TTC549 (cell line): ENCODE results near the gene APBA1.

Source experiments
- FAIRE-seq: peaks from 2 replicates; lab custom pipeline; 2012; peaks lifted over from hg19 to GRCh38; lab: Jason Lieb, UNC

Gene APBA1

DNA sequence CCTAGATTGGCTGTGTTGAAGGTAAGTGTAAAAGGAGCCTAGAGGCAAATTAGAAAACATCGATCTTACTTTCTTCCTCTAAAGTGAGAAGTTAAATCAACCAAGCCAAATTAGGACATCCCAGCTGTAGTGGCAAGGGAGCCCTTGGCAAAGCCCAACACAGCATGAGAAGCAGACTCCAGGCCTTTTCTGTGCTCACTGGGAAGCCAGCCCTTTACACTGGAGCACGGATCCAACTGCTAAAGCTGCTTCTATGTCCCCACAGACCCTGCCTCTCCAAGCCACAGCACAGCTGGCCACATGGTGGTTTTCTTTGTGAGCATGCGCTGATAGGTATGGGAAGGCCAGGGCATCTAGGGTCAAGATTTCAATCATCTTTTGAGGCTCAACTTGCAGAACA is 94.1 kb downstream of the APBA1 start:
- no peak for FAIRE-seq

DNA sequence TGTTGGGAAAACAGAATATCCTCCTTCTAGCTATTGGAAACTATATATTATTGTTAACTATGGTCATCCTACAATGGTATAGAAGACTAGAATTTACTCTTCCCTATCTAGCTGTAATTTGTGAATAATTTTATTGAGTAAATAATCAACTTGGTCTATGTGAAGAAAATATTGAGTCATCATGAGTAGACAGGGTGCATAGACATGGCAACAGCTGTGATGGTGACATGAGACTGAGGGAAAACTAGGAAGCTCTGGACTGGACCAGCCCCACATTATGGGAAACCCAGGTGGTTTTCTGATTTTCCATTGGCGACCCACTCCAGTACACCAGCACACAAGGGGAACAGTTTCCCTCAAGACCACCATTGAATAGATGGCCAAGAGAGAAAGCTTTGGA is 95.0 kb downstream of the APBA1 start:
- no peak for FAIRE-seq

DNA sequence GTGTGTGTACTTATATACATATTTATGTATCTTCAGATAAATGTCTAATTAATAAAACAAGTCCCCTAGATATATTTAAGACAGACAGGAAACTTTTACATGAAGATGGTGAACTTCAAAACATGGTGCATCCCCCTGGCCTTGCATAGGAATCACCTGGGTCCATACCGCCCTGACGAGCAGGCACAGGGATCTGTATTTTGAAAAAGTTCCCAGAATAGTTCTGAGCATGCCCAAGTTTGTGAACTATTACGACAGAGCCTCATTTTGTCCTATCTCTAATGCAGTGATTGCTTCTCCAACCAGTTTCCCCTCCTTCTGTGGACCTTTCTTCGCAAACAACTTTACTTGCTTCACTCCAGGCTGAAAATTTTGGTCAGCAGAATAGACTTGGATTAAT is 98.1 kb downstream of the APBA1 start:
- no peak for FAIRE-seq

DNA sequence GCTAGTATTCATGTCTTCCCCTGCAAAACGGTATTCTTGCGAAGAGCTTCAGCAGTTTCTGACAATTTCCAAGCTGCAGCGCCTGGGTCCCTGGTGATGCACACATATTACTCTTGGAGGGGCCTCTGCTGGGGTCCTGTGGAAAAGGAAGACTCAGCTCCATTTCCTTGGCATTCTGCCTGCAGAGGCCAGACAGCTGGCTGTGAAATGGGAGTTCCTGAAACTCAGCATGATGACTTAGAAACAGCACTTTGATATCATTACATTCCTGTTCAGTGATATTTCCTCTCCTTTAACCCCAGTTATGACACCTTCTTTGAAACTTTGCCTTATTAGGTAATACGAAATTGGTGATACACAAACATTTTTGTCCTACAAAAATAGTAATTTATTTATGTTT is 98.5 kb downstream of the APBA1 start:
- FAIRE-seq = no peak

DNA sequence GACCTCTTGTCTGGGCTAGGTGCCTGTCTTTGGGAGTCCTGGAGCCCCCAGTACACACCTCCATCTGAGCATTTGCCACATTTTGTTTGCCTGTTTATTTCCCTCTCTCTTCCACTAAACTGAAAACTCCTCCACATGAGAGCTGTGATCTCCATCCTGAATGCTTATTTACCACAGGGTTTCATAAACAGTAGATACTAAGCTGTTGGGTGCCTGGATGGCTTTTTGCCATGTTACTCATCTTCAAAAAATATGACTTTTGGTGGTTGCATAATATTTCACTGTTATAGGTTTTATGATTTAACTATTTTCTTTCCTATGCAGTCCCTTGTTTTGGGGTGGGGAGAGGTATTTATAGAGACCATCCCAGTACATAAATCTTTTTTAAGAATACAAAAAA is 99.6 kb downstream of the APBA1 start:
- no peak for FAIRE-seq

DNA sequence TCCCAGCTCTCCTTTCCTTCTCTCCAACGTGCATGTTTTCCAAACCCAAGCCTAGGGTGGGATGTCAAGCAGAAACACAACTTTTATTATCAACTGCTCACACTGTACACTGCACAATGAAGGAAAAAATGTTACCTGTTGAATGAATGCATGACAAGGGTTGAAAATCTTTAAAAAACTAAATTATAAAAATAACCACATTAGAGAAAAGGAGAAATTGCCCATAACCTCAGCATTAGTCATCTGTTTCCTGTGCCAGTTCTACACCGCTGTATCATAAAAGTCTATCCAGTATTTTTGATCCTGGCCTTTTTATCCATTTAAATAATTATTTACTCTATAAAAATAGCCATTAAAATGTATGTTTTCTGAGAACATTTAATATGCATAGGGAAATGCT is 101.1 kb downstream of the APBA1 start:
- no peak for FAIRE-seq

DNA sequence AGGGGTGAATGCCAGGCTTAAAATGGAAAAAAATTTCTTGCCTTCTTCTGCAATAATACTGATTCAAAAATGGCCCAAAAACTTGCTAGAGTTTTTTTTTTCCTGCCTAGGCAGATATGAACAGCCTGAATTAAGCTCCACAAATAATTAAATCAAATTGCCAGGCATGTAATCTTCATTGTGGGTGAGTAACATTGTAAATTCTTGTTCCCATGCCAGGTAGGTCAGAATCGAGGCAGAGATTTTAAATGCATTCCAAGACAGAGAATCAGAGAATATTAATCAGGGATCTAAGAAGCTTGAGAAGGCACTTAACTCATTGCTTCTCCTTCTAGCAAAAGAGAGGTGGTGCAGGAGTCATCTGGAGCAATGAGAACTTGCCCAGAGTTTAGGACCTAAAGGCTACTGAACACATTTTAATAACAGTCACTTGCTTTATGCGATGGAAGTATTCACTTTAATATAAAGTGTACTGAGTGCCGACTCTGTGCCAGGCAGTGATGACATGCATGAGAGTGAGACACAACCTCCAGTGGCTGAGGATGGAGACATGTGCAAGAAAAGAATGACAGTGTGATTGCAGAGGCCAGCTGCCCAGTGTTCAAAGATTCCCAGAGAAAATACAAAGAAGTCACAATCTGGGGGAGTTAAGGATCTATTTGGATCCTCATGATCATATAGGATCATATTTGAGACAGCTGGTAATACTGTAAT is 102.3 kb downstream of the APBA1 start:
- no peak for FAIRE-seq

DNA sequence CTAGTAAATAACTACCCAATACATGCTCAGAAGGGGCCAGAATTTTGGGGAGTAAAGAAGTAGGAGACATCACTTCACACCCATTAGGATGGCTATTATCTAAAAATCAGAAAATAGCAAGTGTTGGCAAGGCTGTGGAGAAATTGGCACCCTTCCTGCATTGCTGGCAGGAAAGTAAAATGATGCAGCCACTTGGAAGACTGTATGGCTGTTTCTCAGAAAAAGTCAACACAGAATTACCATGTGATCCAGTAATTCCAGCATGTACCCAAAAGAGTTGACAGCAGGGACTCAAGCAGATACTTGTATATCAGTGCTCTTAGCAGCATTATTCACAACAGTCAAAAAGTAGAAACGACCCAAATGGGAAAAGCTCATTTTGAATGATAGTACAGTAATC is 107.6 kb downstream of the APBA1 start:
- no peak for FAIRE-seq

DNA sequence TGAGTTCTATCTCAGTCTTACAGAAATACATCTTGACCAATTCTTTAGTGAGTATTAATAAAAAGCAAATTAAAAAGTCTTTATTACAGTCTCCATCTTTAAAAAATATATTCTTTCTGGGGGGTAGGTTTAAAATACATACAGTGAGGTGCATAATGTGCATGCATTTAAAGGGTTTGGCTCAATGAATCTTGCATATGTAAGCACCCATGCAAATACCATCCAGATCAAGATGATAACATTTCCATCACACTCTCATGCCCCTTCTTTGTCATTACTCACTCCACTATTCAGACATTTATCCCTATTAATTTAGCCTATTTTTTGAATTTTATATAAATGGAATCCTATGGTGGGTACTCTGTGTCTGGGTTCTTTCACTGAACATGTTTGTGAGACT is 113.0 kb downstream of the APBA1 start:
- FAIRE-seq = no peak

DNA sequence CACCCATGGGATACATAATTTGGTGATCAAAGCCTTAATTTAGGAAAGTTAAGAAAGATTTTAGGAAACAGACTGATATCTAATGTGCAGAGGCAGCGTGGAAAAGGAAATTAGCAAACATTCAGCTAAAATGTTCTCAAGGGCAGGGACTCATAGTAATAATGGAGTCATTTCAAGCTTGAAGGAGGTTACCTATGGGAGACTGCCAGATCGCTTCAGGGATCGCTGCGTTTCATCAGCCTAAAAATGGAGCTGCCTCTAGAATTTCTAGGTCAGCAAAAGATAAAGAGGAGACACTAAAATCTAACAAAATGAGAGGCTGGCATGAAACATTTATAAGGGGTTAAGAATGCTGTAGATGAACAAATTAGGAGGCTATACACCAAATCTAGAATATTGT is 115.5 kb downstream of the APBA1 start:
- no peak for FAIRE-seq

DNA sequence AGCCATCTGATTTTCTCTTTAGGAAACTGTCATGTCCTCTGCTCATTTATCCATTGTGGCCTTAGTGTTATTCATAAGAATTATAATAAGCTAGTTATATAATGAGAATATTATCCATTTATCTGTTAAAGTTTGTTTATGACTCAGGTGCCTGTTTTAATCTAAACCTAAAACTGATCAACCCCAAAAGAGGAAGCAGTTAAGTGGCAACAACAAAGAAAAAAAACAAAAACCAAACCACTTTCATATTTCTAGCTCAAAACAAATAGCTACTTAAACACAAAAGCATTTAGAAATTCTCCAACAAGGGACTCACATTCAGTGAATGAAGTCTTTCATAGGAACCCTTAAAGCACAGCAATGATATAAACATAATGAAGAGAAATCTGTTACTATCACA is 116.4 kb downstream of the APBA1 start:
- FAIRE-seq = no peak

DNA sequence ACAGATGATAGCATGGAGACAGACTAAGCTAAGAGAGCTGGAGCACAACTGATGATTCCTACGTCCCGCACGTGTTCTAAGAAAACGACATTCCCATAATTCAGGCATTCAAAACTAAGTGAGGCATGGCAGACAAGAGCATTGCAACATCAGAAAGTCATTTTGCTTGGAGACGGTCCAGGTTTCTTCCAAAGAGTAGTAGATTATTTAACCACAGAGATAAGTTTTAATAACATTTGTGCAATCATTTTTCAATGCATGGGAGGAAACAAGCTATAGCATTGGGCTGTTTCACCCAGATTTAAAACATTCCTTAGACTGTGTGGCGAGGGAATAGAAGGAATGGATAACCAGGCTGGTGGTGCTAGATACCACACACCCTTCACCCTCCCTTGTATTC is 117.2 kb downstream of the APBA1 start:
- FAIRE-seq = no peak

DNA sequence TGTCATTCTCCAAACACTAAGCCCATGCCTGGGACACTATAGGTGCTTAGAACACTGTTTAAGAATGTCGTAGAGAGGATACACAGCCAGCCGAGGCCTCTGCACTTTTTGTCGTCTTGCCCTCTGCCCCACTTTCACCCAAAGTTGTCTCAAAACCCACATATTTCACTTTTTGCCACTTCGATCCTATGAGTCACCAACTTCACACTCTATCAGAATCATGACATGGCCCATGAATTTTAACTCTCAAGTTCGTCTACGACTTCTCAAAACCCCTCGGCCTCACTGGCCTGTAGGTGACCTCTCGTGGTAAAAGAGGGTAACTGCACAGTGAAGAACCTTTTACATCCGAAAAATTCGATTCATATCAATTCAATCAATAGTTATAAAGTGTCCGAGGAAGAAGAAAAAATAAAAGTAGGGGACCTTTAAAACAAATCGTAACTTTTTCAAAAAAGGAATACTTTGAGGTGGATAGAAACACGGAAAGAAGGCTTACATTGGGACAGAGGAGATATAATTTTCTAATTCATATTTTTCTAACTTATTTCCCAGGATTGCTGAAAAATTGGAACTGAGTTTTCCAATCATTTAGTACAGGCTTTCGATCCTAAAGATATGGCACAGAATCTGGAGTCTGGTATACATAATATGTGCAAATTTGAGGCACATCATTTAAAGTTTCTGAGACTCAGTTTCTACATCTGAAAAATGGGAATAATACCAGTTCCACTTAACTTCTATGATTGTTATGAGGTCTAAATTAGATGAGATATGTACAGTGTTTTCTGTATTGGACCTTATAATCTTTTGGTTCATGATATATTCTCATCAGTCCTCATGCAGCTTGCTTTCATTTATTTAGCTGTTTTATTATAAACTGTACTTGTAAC is 122.6 kb downstream of the APBA1 start:
- peak; percentile 49 for FAIRE-seq

DNA sequence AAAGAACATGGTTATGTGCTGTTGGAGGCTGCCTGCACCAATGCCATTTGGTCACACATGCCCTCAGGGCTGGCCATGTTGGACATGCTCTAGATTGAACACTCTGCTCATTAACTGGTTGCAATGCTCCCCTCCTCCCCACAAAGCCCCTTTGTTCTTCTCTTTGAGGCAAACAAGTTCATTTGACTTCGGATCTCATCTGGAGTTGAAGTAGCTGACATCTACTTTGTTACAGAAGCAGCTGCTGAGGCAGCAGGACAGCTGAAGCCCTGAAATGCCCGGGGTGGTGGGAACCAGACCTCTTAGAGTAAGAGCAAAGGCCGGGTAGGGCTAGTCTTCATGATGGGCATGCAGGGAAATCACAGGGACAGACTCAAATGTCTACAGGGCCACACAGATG is 123.5 kb downstream of the APBA1 start:
- no peak for FAIRE-seq

DNA sequence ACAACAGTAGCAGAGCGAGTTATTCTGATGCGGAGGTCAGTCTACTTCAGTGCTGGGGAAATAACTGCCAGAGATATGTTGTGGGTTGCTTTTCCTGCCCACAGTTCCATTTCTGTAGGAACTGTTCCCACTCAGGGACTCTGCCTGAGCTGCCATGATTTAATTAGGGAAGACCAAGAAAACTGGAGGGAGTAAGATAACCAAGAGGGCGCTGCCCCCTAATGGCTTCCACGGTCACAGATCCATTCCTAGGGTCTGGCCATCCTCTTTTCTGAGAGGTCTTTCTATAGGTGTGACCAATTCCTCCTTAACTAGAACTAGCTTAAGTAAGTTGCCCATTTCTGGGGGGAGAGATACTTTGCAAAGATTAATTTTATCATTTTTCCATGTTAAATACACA is 125.9 kb downstream of the APBA1 start:
- no peak for FAIRE-seq

DNA sequence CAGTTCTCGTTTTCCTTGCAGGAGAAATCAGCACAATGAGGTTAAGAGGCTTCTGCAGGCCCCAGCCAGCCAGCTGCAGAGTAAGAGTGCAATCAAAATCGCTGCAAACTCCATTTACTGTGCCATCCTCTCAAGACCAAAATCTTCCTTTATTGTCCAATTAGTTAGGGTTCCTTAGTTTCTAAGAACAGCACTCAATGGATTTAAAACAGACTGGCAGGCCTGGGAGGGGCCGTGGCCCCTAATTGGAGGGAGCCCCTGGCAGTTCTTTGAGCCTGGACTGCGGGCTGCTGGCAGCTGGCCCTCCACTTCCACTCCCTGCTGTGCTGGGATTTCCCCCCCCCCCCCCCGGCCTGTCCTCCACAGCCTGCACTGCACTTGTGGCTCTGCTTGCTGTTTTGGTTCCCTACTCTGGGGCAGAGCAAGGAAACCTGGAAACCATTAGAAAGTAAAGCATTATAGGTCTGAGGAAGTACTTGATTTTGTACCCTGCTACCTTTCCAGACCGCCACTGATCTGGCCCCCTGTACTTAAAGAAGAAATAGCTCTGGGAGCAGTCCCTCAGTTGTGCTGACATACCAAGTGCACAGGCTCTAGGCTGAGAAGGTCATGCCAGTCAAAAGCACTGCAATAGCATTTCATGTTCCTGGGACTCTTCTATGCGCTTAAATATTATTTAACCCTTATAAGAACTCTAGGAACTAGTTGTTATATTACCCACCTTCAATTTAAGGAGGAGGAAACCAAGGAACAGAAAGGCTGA is 129.0 kb downstream of the APBA1 start:
- FAIRE-seq = no peak

DNA sequence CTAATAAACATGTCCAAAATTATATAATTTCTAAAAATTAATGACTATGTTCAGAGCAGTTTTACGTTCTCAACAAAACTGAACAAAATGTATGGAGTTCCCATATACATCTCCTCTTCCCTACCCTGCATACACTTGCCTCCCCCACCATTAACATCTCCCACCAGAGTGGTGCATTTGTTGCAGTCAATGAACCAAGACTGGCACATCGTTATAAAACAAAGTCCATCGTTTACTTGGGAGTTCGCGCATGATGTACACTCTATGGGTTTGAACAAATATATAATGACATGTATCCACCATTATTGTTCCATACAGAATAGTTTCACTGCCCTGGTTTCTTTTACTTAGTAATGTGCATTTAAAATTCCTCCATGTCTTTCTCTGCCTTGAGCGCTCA is 130.1 kb downstream of the APBA1 start:
- FAIRE-seq = no peak

DNA sequence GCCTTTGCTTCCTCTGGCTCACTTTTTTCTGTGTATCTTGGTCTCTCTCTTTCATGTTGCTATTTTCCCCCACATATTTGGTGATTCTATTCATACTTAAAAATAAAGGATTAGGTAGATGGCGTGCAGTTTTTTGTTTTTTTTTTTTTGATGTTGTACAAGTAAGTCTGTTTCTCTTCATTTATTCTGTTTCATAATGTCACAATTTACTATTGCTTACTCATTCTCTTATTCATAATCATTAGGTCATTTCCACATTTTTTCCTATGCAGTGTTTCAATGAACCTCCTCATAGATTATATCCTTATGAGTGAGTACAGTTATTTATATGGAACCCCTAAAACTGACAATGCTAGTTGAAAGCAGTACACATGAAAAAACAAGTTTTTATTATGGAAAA is 136.3 kb downstream of the APBA1 start:
- FAIRE-seq = no peak

DNA sequence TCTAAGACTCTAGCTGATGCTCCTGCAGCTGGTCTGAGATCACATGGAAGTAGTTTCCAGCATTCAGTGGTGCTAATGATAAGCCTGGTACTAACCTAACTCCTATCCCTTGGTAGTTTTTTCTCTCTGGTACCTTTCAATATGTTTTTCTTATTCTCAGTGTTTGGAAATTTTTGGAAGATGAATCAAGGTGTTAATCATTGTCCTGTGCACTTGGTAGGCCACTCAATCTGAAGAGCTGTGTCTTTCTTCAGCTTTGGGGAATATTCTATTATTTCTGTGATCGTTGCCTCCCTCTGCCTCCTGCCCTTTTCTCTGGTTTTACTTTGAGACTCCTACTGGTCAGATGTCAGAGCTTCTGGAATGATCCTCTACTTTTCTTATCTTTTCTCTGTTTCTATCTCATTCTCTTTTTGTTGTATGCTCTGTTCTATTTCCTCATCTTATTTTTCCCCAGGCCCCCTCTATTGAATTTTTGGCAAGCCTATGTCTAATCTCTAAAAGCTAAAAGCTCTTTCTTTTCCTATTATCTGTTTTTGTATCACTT is 136.8 kb downstream of the APBA1 start:
- no peak for FAIRE-seq

DNA sequence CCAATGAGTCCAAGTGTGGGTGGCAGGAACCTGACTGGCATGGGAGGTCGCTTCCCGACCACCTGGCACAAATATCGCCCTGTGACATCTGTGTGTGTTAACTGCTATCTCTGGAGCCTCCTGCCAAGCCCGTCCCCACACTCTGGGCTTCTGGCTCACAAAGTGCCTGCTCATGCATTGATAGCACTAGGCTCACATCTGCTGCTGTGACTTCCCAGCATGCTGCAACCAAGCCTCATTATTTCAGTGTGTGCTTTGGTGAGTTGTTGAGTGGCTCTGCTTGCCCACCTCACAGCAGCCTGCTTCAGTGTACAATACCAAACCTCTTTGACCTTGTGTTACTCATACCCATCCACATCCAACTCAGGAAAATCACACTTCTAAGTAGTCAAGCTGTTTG is 139.8 kb downstream of the APBA1 start:
- FAIRE-seq = no peak

DNA sequence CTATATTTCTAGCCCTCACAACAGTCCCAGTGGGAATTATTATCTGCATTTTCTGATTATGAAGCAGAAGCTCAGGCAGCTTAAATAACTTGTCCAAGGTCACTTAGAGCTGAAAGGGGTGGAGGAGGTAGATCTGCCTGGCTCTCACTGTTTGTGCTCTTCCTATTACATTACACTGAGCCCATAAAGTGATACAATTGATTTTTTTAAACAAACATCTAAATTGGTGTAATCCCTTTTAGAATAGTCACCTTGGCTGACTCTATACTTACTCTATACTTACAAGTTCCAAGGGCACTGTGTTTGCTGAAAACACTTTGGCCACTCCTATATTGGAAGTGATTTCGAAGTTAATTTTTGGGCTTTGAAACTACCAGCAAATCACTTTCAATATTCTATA is 144.7 kb downstream of the APBA1 start:
- FAIRE-seq = no peak

DNA sequence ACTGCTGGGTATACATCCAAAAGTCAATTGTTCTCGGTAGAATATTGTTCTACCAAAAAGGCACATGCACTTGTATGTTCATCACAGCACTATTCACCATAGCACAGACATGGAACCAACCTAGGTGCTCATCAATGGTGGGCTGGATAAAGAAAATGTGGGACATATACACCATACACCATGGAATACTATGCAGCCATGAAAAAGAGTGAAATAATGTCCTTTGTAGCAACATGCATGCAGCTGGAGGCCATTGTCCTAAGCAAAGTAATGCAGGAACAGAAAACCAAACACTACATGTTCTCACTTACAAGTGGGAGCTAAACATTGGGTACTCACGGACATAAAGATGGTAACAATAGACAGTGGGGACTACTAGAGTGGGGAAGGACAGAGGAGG is 145.5 kb downstream of the APBA1 start:
- FAIRE-seq = no peak
